Measurements from ENCODE around the gene SRRT. TPM values are rescaled to one million over a fixed set of nuclear protein-coding genes. Genes with fewer than 3 reads are reported as not detected.

Gene SRRT
- total and polyA plus RNA-seq, 2 donors (not counting 3 experiments of a cell fraction or from before 2014, with no cell fraction given) = 58.6 to 199 TPM

DNA sequence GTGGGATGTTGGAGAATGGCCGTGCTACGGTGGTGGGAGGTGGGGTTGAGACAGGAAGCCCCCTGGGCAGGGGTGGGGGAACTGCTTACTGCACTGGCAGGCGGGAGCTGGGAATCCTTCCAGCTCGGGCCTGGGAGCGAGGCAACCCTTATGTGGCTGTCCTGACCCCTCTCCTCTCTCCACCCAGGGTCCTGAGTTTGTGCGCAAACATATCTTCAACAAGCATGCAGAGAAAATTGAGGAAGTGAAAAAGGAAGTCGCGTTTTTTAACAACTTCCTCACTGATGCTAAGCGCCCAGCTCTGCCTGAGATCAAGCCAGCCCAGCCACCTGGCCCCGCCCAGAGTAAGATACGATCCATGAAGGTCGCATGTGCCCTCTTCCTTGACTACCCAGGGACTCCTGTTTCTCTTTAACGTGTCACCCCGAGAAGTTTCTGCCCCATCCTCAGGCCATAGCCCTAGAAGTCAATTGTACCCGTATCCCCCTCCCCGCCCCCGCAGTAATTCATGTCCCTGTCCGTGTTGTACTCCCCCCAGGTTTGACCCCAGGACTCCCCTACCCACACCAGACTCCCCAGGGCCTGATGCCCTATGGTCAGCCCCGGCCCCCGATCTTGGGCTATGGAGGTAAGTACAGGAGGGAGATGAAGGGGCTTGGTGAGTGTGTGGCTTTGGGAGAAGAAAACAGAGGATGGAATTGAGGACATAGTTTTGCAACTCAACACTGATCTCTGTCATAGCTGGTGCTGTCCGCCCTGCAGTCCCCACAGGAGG lies 12.8 kb downstream of the SRRT start:
- H3K27ac ChIP-seq (ENCODE audit: insufficient read depth, low read depth, low read length) = no peak overlapping the region
- H3K36me3 ChIP-seq (ENCODE audit: control insufficient read depth in 2 of 2, extremely low read depth in 1 of 2, insufficient read depth in 2 of 2, low read length in 2 of 2) = peaks cover 18 to 49% of the 10 kb centered on the region in 2 experiments
- no peaks in the 10 kb centered on the region for H4K20me1 ChIP-seq (replicated peaks; ENCODE audit: control insufficient read depth, extremely low read depth, insufficient read depth, low read length)
- ChIA-PET CTCF (interaction anchor here (0.8 to 1.3 kb wide), 3 partner anchors 12 to 182 kb away, joined by 3 to 5 read pairs (median 4); partner anchors contain the start of gene POP7), POLR2A (interaction anchor here (0.8 to 4.2 kb wide), 3 partner anchors 12 to 207 kb away, joined by 3 to 27 read pairs (median 3); partner anchors contain the start of genes SRRT and TRIP6)
- dilution Hi-C loops (cut with MboI; ENCODE audit: extremely low pct_ligation_motif_present, low sequenced_read_pairs) = no loop called here
- H3K4me2 ChIP-seq (ENCODE audit: insufficient read depth, low read length) = no peak overlapping the region
- no peaks in the 10 kb centered on the region for H3K27me3 ChIP-seq (ENCODE audit: control insufficient read depth in 2 of 2, insufficient read depth in 2 of 2, low read length in 2 of 2)
- FAIRE-seq (peak; percentile 95), DNase-seq (ENCODE audit: low read depth, low spot score) (peak; percentile 55)
- BruUV-seq (replicated peaks) = TSS peak; percentile 81
- TF ChIP-seq, protein P1, sequence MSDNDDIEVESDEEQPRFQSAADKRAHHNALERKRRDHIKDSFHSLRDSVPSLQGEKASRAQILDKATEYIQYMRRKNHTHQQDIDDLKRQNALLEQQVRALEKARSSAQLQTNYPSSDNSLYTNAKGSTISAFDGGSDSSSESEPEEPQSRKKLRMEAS (IDR thresholded peaks at IDR 0.05; ENCODE audit: insufficient read depth, insufficient read length) = no peak
- TF ChIP-seq JUN (IDR thresholded peaks at IDR 0.05; ENCODE audit: borderline replicate concordance, insufficient read depth, insufficient read length, low read depth) (no peak), POLR2A (IDR thresholded peaks at IDR 0.05; ENCODE audit: low read depth, low read length) (peak; percentile 27)
- no peak overlapping the region for H3K9ac ChIP-seq (replicated peaks; ENCODE audit: extremely low read depth, insufficient read depth, low read length)
- H3K9me3 ChIP-seq (replicated peaks; ENCODE audit: control insufficient read depth, insufficient read depth, low read length) = no peaks in the 10 kb centered on the region
- intact Hi-C loops (cut with micrococcal nuclease) = loop anchor here (1.0 kb wide), 1 partner anchor 12 kb away; the partner anchor contains the start of gene SRRT
- H3K79me2 ChIP-seq (ENCODE audit: control insufficient read depth, insufficient read depth, low read length) = peaks cover 15% of the 10 kb centered on the region
- H3K4me1 ChIP-seq (ENCODE audit: control insufficient read depth, extremely low read depth, insufficient read depth, low read length) = peaks cover 40% of the 10 kb centered on the region
- H3K4me3 ChIP-seq (replicated peaks in 1 of 3; ENCODE audit: insufficient read depth in 1 of 3, low read depth in 1 of 3, low read length in 3 of 3) = no peak overlapping the region
- no peaks in the 10 kb centered on the region for H3K9me1 ChIP-seq (replicated peaks; ENCODE audit: control insufficient read depth, extremely low read depth, insufficient read depth, low read length)
- H2AFZ ChIP-seq (ENCODE audit: low read depth, low read length) = no peak overlapping the region

DNA sequence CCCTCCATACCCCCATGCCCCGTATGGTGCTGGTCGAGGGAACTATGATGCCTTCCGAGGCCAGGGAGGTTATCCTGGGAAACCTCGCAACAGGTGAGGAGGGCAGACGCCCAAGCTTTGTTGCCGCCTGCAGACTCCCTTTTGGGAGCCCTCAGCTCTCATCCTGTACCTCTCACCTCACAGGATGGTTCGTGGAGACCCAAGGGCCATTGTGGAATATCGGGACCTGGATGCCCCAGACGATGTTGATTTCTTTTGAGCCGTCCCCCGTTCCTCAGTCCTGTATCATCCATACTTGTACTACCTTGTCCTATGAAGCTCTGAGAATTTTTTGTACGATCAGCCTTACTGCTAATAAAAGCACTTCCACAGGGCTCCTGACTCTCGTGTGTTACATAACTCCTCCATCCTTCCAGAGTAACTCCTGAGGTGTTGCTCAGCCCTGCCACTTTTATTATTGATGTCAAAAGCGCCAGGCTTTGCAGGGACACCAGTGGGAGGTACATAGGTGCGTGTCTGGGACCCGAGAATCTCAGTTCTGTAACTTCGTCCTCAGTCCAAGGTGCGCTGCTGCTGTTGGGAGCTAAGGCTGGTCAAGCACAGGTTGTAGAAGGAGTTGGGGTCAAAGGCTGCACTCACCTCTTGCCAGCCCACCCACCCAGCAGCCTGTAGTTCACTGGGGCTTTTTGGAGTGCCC lies 13.5 kb downstream of the SRRT start:
- POLR2A ChIA-PET = interaction anchor here (0.9 to 4.2 kb wide), 2 partner anchors 13 to 206 kb away, joined by 3 to 27 read pairs; partner anchors contain the start of gene SRRT

More for the DNA sequence above, 13.5 kb downstream of the SRRT start:
- Histone ChIP-seq H3K9me3 (replicated peaks; ENCODE audit: control insufficient read depth, insufficient read depth, low read length) (no peaks in the 10 kb centered on the region), H2AFZ (ENCODE audit: low read depth, low read length) (no peak overlapping the region), H3K4me2 (ENCODE audit: insufficient read depth, low read length) (peak overlapping the region; percentile 27), H3K9me1 (replicated peaks; ENCODE audit: control insufficient read depth, extremely low read depth, insufficient read depth, low read length) (no peaks in the 10 kb centered on the region), H3K4me1 (ENCODE audit: control insufficient read depth, extremely low read depth, insufficient read depth, low read length) (peaks cover 40% of the 10 kb centered on the region), H3K27me3 (ENCODE audit: control insufficient read depth in 2 of 2, insufficient read depth in 2 of 2, low read length in 2 of 2) (no peaks in the 10 kb centered on the region), H3K9ac (replicated peaks; ENCODE audit: extremely low read depth, insufficient read depth, low read length) (no peak overlapping the region), H4K20me1 (replicated peaks; ENCODE audit: control insufficient read depth, extremely low read depth, insufficient read depth, low read length) (no peaks in the 10 kb centered on the region), H3K4me3 (replicated peaks in 1 of 3; ENCODE audit: insufficient read depth in 1 of 3, low read depth in 1 of 3, low read length in 3 of 3) (peak overlapping the region in 2 of 3 experiments; percentile 27 to 41), H3K36me3 (ENCODE audit: control insufficient read depth in 2 of 2, extremely low read depth in 1 of 2, insufficient read depth in 2 of 2, low read length in 2 of 2) (peaks cover 18 to 42% of the 10 kb centered on the region in 2 experiments), H3K79me2 (ENCODE audit: control insufficient read depth, insufficient read depth, low read length) (peaks cover 15% of the 10 kb centered on the region), H3K27ac (ENCODE audit: insufficient read depth, low read depth, low read length) (no peak overlapping the region)
- CTCF ChIA-PET = no interaction called here
- no peak for FAIRE-seq
- no peak for DNase-seq (ENCODE audit: low read depth, low spot score)
- TF ChIP-seq POLR2AphosphoS5 (IDR thresholded peaks at IDR 0.05; ENCODE audit: insufficient read depth, low read depth, low read length) (no peak), POLR2A (IDR thresholded peaks at IDR 0.05; ENCODE audit: low read depth, low read length) (no peak), FOS (IDR thresholded peaks at IDR 0.05; ENCODE audit: borderline replicate concordance, insufficient read depth, low read length) (no peak), MYC (IDR thresholded peaks at IDR 0.05; ENCODE audit: low read depth, low read length) (no peak), EZH2 (IDR thresholded peaks at IDR 0.05; ENCODE audit: borderline replicate concordance, low read depth, low read length, severe bottlenecking) (no peak), JUN (IDR thresholded peaks at IDR 0.05; ENCODE audit: borderline replicate concordance, insufficient read depth, insufficient read length, low read depth) (no peak), GATA2 (IDR thresholded peaks at IDR 0.05; ENCODE audit: insufficient read depth, insufficient read length, low read depth, low read length) (no peak)
- TF ChIP-seq, protein P1 (IDR thresholded peaks at IDR 0.05; ENCODE audit: insufficient read depth, insufficient read length) = no peak
- TF ChIP-seq, protein P2, sequence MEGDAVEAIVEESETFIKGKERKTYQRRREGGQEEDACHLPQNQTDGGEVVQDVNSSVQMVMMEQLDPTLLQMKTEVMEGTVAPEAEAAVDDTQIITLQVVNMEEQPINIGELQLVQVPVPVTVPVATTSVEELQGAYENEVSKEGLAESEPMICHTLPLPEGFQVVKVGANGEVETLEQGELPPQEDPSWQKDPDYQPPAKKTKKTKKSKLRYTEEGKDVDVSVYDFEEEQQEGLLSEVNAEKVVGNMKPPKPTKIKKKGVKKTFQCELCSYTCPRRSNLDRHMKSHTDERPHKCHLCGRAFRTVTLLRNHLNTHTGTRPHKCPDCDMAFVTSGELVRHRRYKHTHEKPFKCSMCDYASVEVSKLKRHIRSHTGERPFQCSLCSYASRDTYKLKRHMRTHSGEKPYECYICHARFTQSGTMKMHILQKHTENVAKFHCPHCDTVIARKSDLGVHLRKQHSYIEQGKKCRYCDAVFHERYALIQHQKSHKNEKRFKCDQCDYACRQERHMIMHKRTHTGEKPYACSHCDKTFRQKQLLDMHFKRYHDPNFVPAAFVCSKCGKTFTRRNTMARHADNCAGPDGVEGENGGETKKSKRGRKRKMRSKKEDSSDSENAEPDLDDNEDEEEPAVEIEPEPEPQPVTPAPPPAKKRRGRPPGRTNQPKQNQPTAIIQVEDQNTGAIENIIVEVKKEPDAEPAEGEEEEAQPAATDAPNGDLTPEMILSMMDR (IDR thresholded peaks at IDR 0.05; ENCODE audit: extremely low read depth in 1 of 2, insufficient read depth in 1 of 2, low read depth in 1 of 2, low read length in 2 of 2) = no peak
- intact Hi-C loops (cut with micrococcal nuclease) (loop anchor here (1.0 kb wide), 1 partner anchor 13 kb away; the partner anchor contains the start of gene SRRT), dilution Hi-C loops (cut with MboI; ENCODE audit: extremely low pct_ligation_motif_present, low sequenced_read_pairs) (no loop called here)
- no TSS peak for BruUV-seq (replicated peaks)
